Measurements from ENCODE around the gene PCGF3.
"Not testable (repeated sequence)": the region's sequence is repeated elsewhere in the genome, so short reads cannot be mapped to it uniquely, and the experiment has no call there.

PCGF3 gene

DNA sequence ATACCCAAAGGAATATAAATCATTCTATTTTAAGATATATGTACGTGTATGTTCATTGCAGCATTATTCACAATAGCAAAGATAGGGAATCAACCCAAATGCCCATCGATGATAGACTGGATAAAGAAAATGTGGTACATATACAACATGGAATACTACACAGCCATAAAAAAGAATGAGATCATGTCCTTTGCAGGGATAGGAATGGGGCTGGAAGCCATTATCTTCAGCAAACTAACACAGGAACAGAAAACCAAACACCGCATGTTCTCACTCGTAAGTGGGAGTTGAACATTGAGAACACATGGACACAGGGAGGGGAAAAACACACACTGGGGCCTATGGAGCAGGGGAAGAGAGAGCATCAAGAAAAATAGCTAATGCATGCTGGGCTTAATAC is 101.3 kb downstream of the PCGF3 start:
- DNase-seq: not testable (repeated sequence)

DNA sequence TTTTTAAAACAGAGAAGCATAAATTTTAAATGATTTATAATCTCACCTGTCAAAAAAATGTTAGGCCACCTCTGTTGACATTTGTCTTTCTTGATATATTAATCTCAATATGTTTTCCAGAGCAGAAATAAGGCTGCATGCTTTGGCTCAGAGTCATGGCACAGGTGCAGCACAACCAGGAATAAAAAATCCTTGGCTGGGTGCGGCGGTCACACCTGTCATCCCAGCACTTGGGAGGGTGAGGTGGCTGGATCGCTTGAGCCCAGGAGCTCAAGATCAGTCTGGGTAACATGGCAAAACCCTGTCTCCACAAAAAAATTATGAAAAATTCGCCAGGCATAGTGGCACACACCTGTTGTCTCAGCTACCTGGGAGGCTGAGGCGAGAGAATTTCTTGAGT is 102.2 kb downstream of the PCGF3 start:
- no peak for DNase-seq

DNA sequence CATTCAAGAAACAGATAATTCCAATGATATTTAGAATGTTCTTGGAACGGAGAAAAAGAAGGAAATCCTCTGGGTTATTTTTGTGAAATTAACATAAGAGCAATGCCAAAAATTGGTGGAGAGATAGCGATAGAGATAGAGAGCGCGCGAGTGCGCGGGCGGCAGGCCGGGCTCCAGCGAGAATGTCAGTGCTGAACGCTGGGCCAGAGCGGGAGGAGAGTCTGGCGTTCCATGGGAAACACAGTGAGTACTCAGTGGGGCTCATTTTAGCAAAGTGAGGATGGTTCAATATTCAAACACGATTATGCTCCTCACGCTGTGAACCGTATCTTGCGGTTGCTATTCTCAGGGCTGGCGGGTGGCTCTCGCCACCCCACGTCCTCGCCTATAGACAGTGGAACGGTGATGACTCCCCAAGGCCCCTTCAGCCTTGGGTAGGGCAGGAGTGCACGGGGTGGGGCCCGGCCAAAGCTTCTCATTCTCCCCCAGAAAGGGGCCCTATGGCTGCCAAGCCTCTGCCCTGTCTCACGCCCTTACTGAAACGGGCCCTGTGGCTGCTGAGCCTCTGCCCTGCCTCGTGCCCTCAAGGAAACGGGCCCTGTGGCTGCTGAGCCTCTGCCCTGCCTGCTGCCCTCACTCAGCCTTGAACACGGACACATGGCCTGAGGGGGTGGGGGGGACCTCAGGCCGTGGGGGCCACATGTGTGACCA is 103.4 kb downstream of the PCGF3 start:
- DNase-seq: no peak

DNA sequence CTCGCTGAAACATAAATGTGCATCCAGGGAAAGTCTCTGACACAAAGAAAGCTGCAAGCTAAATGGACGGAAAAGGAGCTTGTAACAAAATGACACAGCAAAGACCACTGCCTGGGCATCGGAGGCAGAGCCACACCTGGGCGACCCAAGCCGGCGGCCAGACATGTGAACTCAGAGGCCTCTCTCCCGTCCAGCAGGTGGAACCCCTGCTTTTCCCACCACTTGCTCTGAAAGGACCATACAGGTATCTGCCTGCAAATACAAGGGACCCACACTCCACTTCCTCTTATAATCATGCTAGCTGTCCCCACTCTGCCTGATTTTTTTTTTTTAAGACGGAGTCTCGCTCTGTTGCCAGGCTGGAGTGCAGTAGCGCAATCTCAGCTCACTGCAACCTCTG is 108.3 kb downstream of the PCGF3 start:
- DNase-seq: no peak

GRCh38 chr4:814312-814850 is 108.7 kb downstream of the PCGF3 start:
- no peak for DNase-seq

DNA sequence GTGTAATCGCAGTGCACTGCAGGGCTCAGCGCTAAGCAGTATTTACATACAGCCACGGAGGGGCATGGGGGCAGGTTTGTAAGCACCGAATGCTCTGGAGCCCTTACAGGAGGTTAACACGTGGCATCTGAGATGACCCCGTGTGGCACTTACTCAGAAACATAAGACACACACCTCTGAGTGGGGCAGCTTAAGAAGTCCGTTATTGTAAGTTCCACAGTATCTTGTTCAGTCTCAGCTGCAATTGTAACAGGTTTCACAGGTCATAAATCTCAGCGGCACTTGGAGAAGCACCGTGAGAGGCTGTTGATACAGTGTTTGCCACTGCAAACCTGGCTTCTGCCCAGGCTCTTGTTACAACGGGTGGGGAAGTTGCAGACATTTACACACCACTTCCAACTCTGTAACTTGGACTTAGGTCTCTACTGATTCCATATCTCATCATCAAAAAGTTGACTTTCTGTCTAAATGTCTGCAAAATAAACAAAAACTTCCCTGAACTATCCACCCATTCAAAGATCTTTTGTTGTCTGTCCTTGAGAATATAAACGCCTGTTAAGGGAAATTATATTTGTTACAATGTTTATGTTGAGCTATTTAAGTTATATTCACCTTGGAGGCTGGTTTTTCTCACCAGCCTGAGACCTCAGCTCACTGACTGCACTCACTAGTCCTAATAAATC is 110.0 kb downstream of the PCGF3 start:
- DNase-seq: no peak

GRCh38 chr4:818106-818921 is 112.7 kb downstream of the PCGF3 start:
- DNase-seq: no peak

DNA sequence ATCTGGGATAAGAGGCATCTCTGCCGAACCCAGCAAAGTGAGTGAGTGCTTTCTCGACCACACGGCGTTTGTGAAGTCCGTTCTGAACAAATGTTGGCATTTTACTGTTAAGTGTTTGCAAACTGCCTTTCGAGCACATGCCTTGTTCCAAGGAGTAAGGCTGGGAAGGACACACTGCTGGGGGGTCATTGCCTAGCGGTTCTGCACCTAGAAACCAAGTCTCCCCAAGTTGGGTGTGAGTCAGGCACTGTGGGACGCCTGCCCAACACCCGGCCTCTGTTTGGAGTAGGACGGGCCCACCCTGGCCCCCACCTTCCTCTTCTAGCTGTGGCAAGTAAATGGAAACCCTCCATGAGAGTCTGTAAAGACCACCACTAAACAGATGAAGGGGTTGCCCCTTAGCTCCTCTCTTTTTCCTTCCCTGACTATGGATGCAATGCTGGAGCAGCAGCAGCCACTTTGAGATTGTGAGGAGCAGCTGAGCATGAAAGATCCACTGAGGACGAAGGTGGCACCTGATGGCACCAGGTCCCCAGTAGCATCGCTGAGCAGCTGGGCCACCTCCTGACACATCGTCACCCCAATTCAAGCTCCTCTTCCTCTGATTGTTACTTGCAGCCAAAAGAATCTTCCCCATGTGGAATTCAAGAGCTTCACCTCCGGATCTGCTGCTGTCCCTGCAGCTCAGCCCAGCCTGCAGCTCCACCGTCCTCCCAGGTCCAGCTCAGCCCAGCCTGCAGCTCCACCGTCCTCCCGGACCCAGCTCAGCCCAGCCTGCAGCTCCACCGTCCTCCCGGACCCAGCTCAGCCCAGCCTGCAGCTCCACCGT is 114.0 kb downstream of the PCGF3 start:
- no peak for DNase-seq

Data from HCEC 1CT (cell line).